MG63 (cell line): ENCODE data around the gene PRRG4. TPM values are rescaled to one million over a fixed set of nuclear protein-coding genes. Genes with fewer than 3 reads are reported as not detected.
"Not testable (repeated sequence)": the region's sequence is repeated elsewhere in the genome, so short reads cannot be mapped to it uniquely, and the experiment has no call there.

Experiments
- DNase-seq: peaks from one replicate; pipeline ENCODE4 v3.0.0-alpha.2; 2020
- H3K27me3 ChIP-seq: fragments of 250-450 bp; sonication (Bioruptor Pico); 2 replicates; pipeline ENCODE4 v1.5.1; 2020; ENCODE audit warnings: mild to moderate bottlenecking, moderate library complexity
- H3K36me3 ChIP-seq: fragments of 250-450 bp; sonication (Bioruptor Pico); 2 replicates; pipeline ENCODE4 v1.5.1; 2020; ENCODE audit warnings: mild to moderate bottlenecking, moderate library complexity
- H3K4me3 ChIP-seq: fragments of 250-450 bp; sonication (Bioruptor Pico); 2 replicates; pipeline ENCODE4 v1.5.1; 2020; ENCODE audit warnings: mild to moderate bottlenecking, moderate library complexity
- H3K9me3 ChIP-seq: fragments of 250-450 bp; sonication (Bioruptor Pico); 2 replicates; pipeline ENCODE4 v1.5.1; 2020; ENCODE audit warnings: mild to moderate bottlenecking, moderate library complexity
- total RNA-seq: library from RNA; depleted of rRNA; stranded (reverse); fragments of >200 nt; shearing (Covaris generic); gene quantifications from 2 replicates; pipeline ENCODE4 v1.2.3, GENCODE V29; 2014; ENCODE audit warnings: low replicate concordance; rRNA removed

PRRG4 gene
- total RNA-seq: 0.13 and 1.4 TPM in 2 replicates

- DNase-seq: peak; percentile 45
- Histone ChIP-seq H3K27me3 (no peaks in the 10 kb centered on the region), H3K36me3 (no peaks in the 10 kb centered on the region), H3K9me3 (no peaks in the 10 kb centered on the region), H3K4me3 (peak within 1 kb of the TSS; percentile 45)
Measured at GRCh38 chr11:32829680-32830412, at the start of gene PRRG4. Gene PRRG4, plus strand, starts transcription at chr11:32829927. Its CDS starts 603 bp downstream, at chr11:32830530.

GRCh38 chr11:32780839-32781238, 48.9 kb upstream of the PRRG4 start:
- not testable (repeated sequence) for H3K36me3 ChIP-seq, H3K27me3 ChIP-seq, H3K9me3 ChIP-seq, H3K4me3 ChIP-seq, DNase-seq

- Histone ChIP-seq H3K4me3 (no peak overlapping the region), H3K36me3 (no peaks in the 10 kb centered on the region), H3K9me3 (no peaks in the 10 kb centered on the region), H3K27me3 (no peaks in the 10 kb centered on the region)
- DNase-seq: no peak
Measured at GRCh38 chr11:32781721-32782120, 48.0 kb upstream of the PRRG4 start.

- no peaks in the 10 kb centered on the region for H3K36me3 ChIP-seq
- no peaks in the 10 kb centered on the region for H3K9me3 ChIP-seq
- no peak for DNase-seq
- no peak overlapping the region for H3K4me3 ChIP-seq
- no peaks in the 10 kb centered on the region for H3K27me3 ChIP-seq
Measured at GRCh38 chr11:32785262-32785661, 44.5 kb upstream of the PRRG4 start.

GRCh38 chr11:32786811-32787210, 42.9 kb upstream of the PRRG4 start:
- Histone ChIP-seq H3K27me3 (no peaks in the 10 kb centered on the region), H3K9me3 (no peaks in the 10 kb centered on the region), H3K36me3 (no peaks in the 10 kb centered on the region), H3K4me3 (no peak overlapping the region)
- no peak for DNase-seq

- Histone ChIP-seq H3K36me3 (no peaks in the 10 kb centered on the region), H3K9me3 (no peaks in the 10 kb centered on the region), H3K27me3 (peaks cover 2% of the 10 kb centered on the region; the same call in 1 of the 2 replicates), H3K4me3 (no peak overlapping the region)
- DNase-seq: no peak
Measured at GRCh38 chr11:32790916-32791315, 38.8 kb upstream of the PRRG4 start.

- Histone ChIP-seq H3K36me3 (no peaks in the 10 kb centered on the region), H3K4me3 (no peak overlapping the region)
- DNase-seq: no peak
Measured at GRCh38 chr11:32792111-32792947, 37.4 kb upstream of the PRRG4 start.

GRCh38 chr11:32792948-32793475, 36.7 kb upstream of the PRRG4 start:
- H3K4me3 ChIP-seq: no peak overlapping the region; the same call in 1 of the 2 replicates

More at GRCh38 chr11:32792111-32792947, 37.4 kb upstream of the PRRG4 start:
- Histone ChIP-seq H3K9me3 (no peaks in the 10 kb centered on the region), H3K27me3 (peaks cover 2% of the 10 kb centered on the region; the same call in 1 of the 2 replicates)

GRCh38 chr11:32794439-32794838, 35.3 kb upstream of the PRRG4 start, which contains the start of gene CCDC73:
Gene CCDC73, minus strand, starts transcription at chr11:32794662. Its CDS starts 34,419 bp downstream, at chr11:32760243.
- H3K9me3 ChIP-seq: no peaks in the 10 kb centered on the region
- no peaks in the 10 kb centered on the region for H3K36me3 ChIP-seq
- peaks cover 2% of the 10 kb centered on the region; the same call in 1 of the 2 replicates for H3K27me3 ChIP-seq
- no peak within 1 kb of the TSS for H3K4me3 ChIP-seq
- DNase-seq: no peak

More at GRCh38 chr11:32792948-32793475, 36.7 kb upstream of the PRRG4 start:
- Histone ChIP-seq H3K36me3 (no peaks in the 10 kb centered on the region), H3K27me3 (peaks cover 2% of the 10 kb centered on the region; the same call in 1 of the 2 replicates), H3K9me3 (no peaks in the 10 kb centered on the region)
- DNase-seq: peak; percentile 4

- DNase-seq: no peak
- H3K4me3 ChIP-seq: no peak overlapping the region
- no peaks in the 10 kb centered on the region for H3K36me3 ChIP-seq
Measured at GRCh38 chr11:32796425-32796824, 33.3 kb upstream of the PRRG4 start.

GRCh38 chr11:32809313-32809712, 20.4 kb upstream of the PRRG4 start:
- H3K4me3 ChIP-seq: no peak overlapping the region

More at GRCh38 chr11:32796425-32796824, 33.3 kb upstream of the PRRG4 start:
- H3K27me3 ChIP-seq: peaks cover 2% of the 10 kb centered on the region; the same call in 1 of the 2 replicates
- H3K9me3 ChIP-seq: no peaks in the 10 kb centered on the region

GRCh38 chr11:32817181-32817851, 12.4 kb upstream of the PRRG4 start:
- DNase-seq: no peak
- no peaks in the 10 kb centered on the region for H3K9me3 ChIP-seq
- no peaks in the 10 kb centered on the region for H3K36me3 ChIP-seq
- H3K27me3 ChIP-seq: no peaks in the 10 kb centered on the region
- H3K4me3 ChIP-seq: no peak overlapping the region

More at GRCh38 chr11:32809313-32809712, 20.4 kb upstream of the PRRG4 start:
- no peaks in the 10 kb centered on the region for H3K9me3 ChIP-seq
- no peaks in the 10 kb centered on the region for H3K27me3 ChIP-seq
- no peaks in the 10 kb centered on the region for H3K36me3 ChIP-seq
- DNase-seq: peak; percentile 44

- Histone ChIP-seq H3K36me3 (no peaks in the 10 kb centered on the region), H3K4me3 (no peak overlapping the region), H3K9me3 (no peaks in the 10 kb centered on the region), H3K27me3 (no peaks in the 10 kb centered on the region)
- no peak for DNase-seq
Measured at GRCh38 chr11:32817852-32818183, 11.9 kb upstream of the PRRG4 start.

GRCh38 chr11:32819187-32819586, 10.5 kb upstream of the PRRG4 start:
- no peak overlapping the region for H3K4me3 ChIP-seq
- no peaks in the 10 kb centered on the region for H3K36me3 ChIP-seq
- no peak for DNase-seq
- H3K9me3 ChIP-seq: no peaks in the 10 kb centered on the region
- no peaks in the 10 kb centered on the region for H3K27me3 ChIP-seq

- DNase-seq: no peak
- no peaks in the 10 kb centered on the region for H3K9me3 ChIP-seq
- H3K4me3 ChIP-seq: no peak overlapping the region
- H3K36me3 ChIP-seq: no peaks in the 10 kb centered on the region
- H3K27me3 ChIP-seq: no peaks in the 10 kb centered on the region
Measured at GRCh38 chr11:32820497-32820896, 9.2 kb upstream of the PRRG4 start.

- no peak overlapping the region for H3K4me3 ChIP-seq
- H3K27me3 ChIP-seq: no peaks in the 10 kb centered on the region
- no peaks in the 10 kb centered on the region for H3K9me3 ChIP-seq
- no peak for DNase-seq
- H3K36me3 ChIP-seq: no peaks in the 10 kb centered on the region
Measured at GRCh38 chr11:32821517-32821916, 8.2 kb upstream of the PRRG4 start.
